HG03280 (cell line): ENCODE data around the gene CRHR2.
"Not testable (repeated sequence)": the region's sequence is repeated elsewhere in the genome, so short reads cannot be mapped to it uniquely, and the experiment has no call there.

Experiments
- ATAC-seq: cut with Tn5 transposase; IDR thresholded peaks from one replicate; pipeline ENCODE4 v1.9.1; 2021; ENCODE audit warnings: mild to moderate bottlenecking, moderate library complexity; ENCODE audit not compliant: unreplicated experiment

The CRHR2 gene

GRCh38 chr7:30682212-30683083 is at the start of gene CRHR2:
TSS of gene CRHR2 (minus strand) at chr7:30682456. CDS start at chr7:30682280, 176 bp downstream.
- no peak for ATAC-seq

GRCh38 chr7:30731581-30731980 is 49.3 kb upstream of the CRHR2 start:
- no peak for ATAC-seq

GRCh38 chr7:30730996-30731395 is 48.7 kb upstream of the CRHR2 start:
- ATAC-seq, result no peak

GRCh38 chr7:30730097-30730496 is 47.8 kb upstream of the CRHR2 start:
- ATAC-seq, result no peak

- no peak for ATAC-seq
Observed at GRCh38 chr7:30729642-30730041, 47.4 kb upstream of the CRHR2 start.

- ATAC-seq, result no peak
Observed at GRCh38 chr7:30728591-30729100, 46.4 kb upstream of the CRHR2 start.

- no peak for ATAC-seq
Observed at GRCh38 chr7:30727061-30727945, 45.0 kb upstream of the CRHR2 start.

GRCh38 chr7:30726296-30727006 is 44.2 kb upstream of the CRHR2 start:
- ATAC-seq, result no peak

- no peak for ATAC-seq
Observed at GRCh38 chr7:30723776-30724175, 41.5 kb upstream of the CRHR2 start.

GRCh38 chr7:30722671-30723070 is 40.4 kb upstream of the CRHR2 start:
- ATAC-seq, result no peak

GRCh38 chr7:30722187-30722586 is 39.9 kb upstream of the CRHR2 start:
- ATAC-seq, result no peak

- no peak for ATAC-seq
Observed at GRCh38 chr7:30721211-30721610, 39.0 kb upstream of the CRHR2 start.

- not testable (repeated sequence) for ATAC-seq
Observed at GRCh38 chr7:30719434-30719833, 37.2 kb upstream of the CRHR2 start.

- no peak for ATAC-seq
Observed at GRCh38 chr7:30717181-30717580, 34.9 kb upstream of the CRHR2 start.

- no peak for ATAC-seq
Observed at GRCh38 chr7:30714129-30714528, 31.9 kb upstream of the CRHR2 start.

- ATAC-seq, result no peak
Observed at GRCh38 chr7:30713392-30713791, 31.1 kb upstream of the CRHR2 start.

- ATAC-seq, result no peak
Observed at GRCh38 chr7:30710669-30711068, 28.4 kb upstream of the CRHR2 start.

- ATAC-seq, result no peak
Observed at GRCh38 chr7:30709549-30709948, 27.3 kb upstream of the CRHR2 start.

- ATAC-seq, result no peak
Observed at GRCh38 chr7:30708983-30709382, 26.7 kb upstream of the CRHR2 start.

GRCh38 chr7:30708412-30708811 is 26.2 kb upstream of the CRHR2 start:
- no peak for ATAC-seq
